ENCODE data around the gene VSTM2B. TPM values are rescaled to one million over a fixed set of nuclear protein-coding genes. Genes with fewer than 3 reads are reported as not detected.

Gene VSTM2B
- total RNA-seq, 2 donors from 2014 or later, result not detected

- WGBS, 2 donors, result 68 to 74% methylated on average over 17 to 27 of the region's 27 CpGs
- TF ChIP-seq CTCF (IDR thresholded peaks at IDR 0.05), result no peak
- no peak overlapping the region for H3K27ac ChIP-seq
- H3K9me3 ChIP-seq, result no peaks in the 10 kb centered on the region
- H3K4me1 ChIP-seq, result no peaks in the 10 kb centered on the region
- no peak overlapping the region for H3K4me3 ChIP-seq
- H3K27me3 ChIP-seq, result peaks cover 0 to 6% of the 10 kb centered on the region in 2 donors
- no peak for ATAC-seq
- intact Hi-C loops (cut with DNase I), result no loop called here
- no peaks in the 10 kb centered on the region for H3K36me3 ChIP-seq (replicated peaks in 1 of 2; ENCODE audit: insufficient read depth in 1 of 2, low read depth in 2 of 2)
- no peak for DNase-seq
Measured at GRCh38 chr19:29507081-29507860, 18.5 kb upstream of the VSTM2B start.

- Histone ChIP-seq H3K9me3 (no peaks in the 10 kb centered on the region), H3K4me3 (no peak overlapping the region), H3K27me3 (peaks cover 0 to 6% of the 10 kb centered on the region in 2 donors), H3K27ac (no peak overlapping the region), H3K36me3 (replicated peaks in 1 of 2; ENCODE audit: insufficient read depth in 1 of 2, low read depth in 2 of 2) (no peaks in the 10 kb centered on the region), H3K4me1 (no peaks in the 10 kb centered on the region)
- no peak for DNase-seq
- no peak for TF ChIP-seq POLR2A (IDR thresholded peaks at IDR 0.05)
- TF ChIP-seq CTCF (IDR thresholded peaks at IDR 0.05), result no peak
- intact Hi-C loops (cut with DNase I), result no loop called here
- ATAC-seq, result no peak
- 30 to 45% methylated on average over 1 of the region's 1 CpG for WGBS, 2 donors
Measured at GRCh38 chr19:29508181-29508580, 17.6 kb upstream of the VSTM2B start.

- TF ChIP-seq POLR2A (IDR thresholded peaks at IDR 0.05) (no peak), CTCF (IDR thresholded peaks at IDR 0.05) (no peak)
- Histone ChIP-seq H3K4me1 (no peaks in the 10 kb centered on the region), H3K27ac (no peak overlapping the region), H3K27me3 (peaks cover 0 to 6% of the 10 kb centered on the region in 2 donors), H3K36me3 (replicated peaks in 1 of 2; ENCODE audit: insufficient read depth in 1 of 2, low read depth in 2 of 2) (no peaks in the 10 kb centered on the region), H3K9me3 (no peaks in the 10 kb centered on the region), H3K4me3 (no peak overlapping the region)
- intact Hi-C loops (cut with DNase I), result no loop called here
- ATAC-seq (no peak), DNase-seq (no peak)
- WGBS, 2 donors, result 69 to 72% methylated on average over 8 of the region's 8 CpGs
Measured at GRCh38 chr19:29509456-29509855, 16.3 kb upstream of the VSTM2B start.

GRCh38 chr19:29510701-29511265 is 15.0 kb upstream of the VSTM2B start:
- ATAC-seq (no peak), DNase-seq (no peak)
- Histone ChIP-seq H3K27me3 (peaks cover 0 to 6% of the 10 kb centered on the region in 2 donors), H3K36me3 (replicated peaks in 1 of 2; ENCODE audit: insufficient read depth in 1 of 2, low read depth in 2 of 2) (no peaks in the 10 kb centered on the region), H3K4me1 (no peaks in the 10 kb centered on the region), H3K9me3 (no peaks in the 10 kb centered on the region), H3K27ac (no peak overlapping the region), H3K4me3 (no peak overlapping the region)
- TF ChIP-seq CTCF (IDR thresholded peaks at IDR 0.05), result no peak
- no peak for TF ChIP-seq POLR2A (IDR thresholded peaks at IDR 0.05)
- intact Hi-C loops (cut with DNase I), result no loop called here
- 51 to 69% methylated on average over 9 of the region's 9 CpGs for WGBS, 2 donors

- WGBS, 2 donors, result 50 to 57% methylated on average over 3 of the region's 3 CpGs
- ATAC-seq, result no peak
- H3K36me3 ChIP-seq (replicated peaks in 1 of 2; ENCODE audit: insufficient read depth in 1 of 2, low read depth in 2 of 2), result no peaks in the 10 kb centered on the region
- H3K9me3 ChIP-seq, result no peaks in the 10 kb centered on the region
- DNase-seq, result no peak
- H3K4me3 ChIP-seq, result no peak overlapping the region
- intact Hi-C loops (cut with DNase I), result no loop called here
- H3K4me1 ChIP-seq, result no peaks in the 10 kb centered on the region
- H3K27me3 ChIP-seq, result peaks cover 0 to 6% of the 10 kb centered on the region in 2 donors
- TF ChIP-seq CTCF (IDR thresholded peaks at IDR 0.05) (no peak), POLR2A (IDR thresholded peaks at IDR 0.05) (no peak)
- no peak overlapping the region for H3K27ac ChIP-seq
Measured at GRCh38 chr19:29511768-29512167, 14.0 kb upstream of the VSTM2B start.
